Measurements from ENCODE around the gene TRDN.
"Not testable (repeated sequence)": the region's sequence is repeated elsewhere in the genome, so short reads cannot be mapped to it uniquely, and the experiment has no call there.

Gene TRDN

DNA sequence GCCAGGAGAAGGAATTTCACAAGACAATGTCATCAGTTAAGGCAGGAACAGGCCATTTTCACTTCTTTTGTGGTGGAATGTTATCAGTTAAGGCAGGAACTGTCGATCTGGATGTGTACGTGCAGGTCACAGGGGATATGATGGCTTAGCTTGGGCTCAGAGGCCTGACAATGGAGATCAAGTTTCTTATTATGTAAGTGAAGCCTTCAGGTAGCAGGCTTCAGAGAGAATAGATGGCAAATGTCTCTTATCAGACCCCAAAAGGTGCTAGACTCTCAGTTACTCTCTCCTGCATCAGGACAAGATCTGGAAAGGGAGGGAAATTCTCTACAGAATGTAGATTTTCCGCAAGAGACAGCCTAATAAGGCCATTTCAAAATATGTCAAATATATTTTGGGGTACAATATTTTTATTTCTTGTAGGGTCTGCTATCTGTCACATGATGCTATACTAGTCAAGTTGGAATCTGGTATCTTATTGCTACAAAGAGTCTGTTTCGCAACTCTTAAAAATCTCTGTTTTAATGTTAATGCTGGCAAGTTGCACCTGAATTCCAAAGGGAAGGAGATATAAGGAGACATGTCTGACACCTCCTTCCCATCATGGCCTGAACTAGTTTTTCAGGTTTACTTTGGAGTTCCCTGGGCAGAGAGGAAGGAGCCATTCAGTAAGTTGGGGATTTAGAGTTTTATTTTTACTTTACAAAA, 48.8 kb downstream of the TRDN start:
- TF ChIP-seq ARNTL (CRISPR knock-in tag; IDR thresholded peaks at IDR 0.05; ENCODE audit: borderline replicate concordance, low read depth) = no peak
- TF ChIP-seq TOX (CRISPR knock-in tag; IDR thresholded peaks at IDR 0.05; ENCODE audit: borderline replicate concordance) = no peak
- no peak for TF ChIP-seq ZNF8 (CRISPR knock-in tag; IDR thresholded peaks at IDR 0.05)
- TF ChIP-seq ZC3H10 (CRISPR knock-in tag; IDR thresholded peaks at IDR 0.05) = no peak
- TF ChIP-seq TCF4 (CRISPR knock-in tag; IDR thresholded peaks at IDR 0.05; ENCODE audit: borderline replicate concordance) = no peak
- TF ChIP-seq SNAI2 (CRISPR knock-in tag; IDR thresholded peaks at IDR 0.05) = no peak
- no peak for TF ChIP-seq PPARA (CRISPR knock-in tag; IDR thresholded peaks at IDR 0.05; ENCODE audit: borderline replicate concordance)
- TF ChIP-seq CSDC2 (CRISPR knock-in tag; IDR thresholded peaks at IDR 0.05) = no peak
- TF ChIP-seq RARB (CRISPR knock-in tag; IDR thresholded peaks at IDR 0.05) = no peak
- no peak for TF ChIP-seq ISL1 (CRISPR knock-in tag; IDR thresholded peaks at IDR 0.05)
- TF ChIP-seq, protein P1, sequence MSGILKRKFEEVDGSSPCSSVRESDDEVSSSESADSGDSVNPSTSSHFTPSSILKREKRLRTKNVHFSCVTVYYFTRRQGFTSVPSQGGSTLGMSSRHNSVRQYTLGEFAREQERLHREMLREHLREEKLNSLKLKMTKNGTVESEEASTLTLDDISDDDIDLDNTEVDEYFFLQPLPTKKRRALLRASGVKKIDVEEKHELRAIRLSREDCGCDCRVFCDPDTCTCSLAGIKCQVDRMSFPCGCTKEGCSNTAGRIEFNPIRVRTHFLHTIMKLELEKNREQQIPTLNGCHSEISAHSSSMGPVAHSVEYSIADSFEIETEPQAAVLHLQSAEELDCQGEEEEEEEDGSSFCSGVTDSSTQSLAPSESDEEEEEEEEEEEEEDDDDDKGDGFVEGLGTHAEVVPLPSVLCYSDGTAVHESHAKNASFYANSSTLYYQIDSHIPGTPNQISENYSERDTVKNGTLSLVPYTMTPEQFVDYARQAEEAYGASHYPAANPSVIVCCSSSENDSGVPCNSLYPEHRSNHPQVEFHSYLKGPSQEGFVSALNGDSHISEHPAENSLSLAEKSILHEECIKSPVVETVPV (CRISPR knock-in tag; IDR thresholded peaks at IDR 0.05) = no peak
- TF ChIP-seq ZNF70 (CRISPR knock-in tag; IDR thresholded peaks at IDR 0.05) = no peak
- no peak for TF ChIP-seq ZFP3 (CRISPR knock-in tag; IDR thresholded peaks at IDR 0.05)
- TF ChIP-seq, protein P2, sequence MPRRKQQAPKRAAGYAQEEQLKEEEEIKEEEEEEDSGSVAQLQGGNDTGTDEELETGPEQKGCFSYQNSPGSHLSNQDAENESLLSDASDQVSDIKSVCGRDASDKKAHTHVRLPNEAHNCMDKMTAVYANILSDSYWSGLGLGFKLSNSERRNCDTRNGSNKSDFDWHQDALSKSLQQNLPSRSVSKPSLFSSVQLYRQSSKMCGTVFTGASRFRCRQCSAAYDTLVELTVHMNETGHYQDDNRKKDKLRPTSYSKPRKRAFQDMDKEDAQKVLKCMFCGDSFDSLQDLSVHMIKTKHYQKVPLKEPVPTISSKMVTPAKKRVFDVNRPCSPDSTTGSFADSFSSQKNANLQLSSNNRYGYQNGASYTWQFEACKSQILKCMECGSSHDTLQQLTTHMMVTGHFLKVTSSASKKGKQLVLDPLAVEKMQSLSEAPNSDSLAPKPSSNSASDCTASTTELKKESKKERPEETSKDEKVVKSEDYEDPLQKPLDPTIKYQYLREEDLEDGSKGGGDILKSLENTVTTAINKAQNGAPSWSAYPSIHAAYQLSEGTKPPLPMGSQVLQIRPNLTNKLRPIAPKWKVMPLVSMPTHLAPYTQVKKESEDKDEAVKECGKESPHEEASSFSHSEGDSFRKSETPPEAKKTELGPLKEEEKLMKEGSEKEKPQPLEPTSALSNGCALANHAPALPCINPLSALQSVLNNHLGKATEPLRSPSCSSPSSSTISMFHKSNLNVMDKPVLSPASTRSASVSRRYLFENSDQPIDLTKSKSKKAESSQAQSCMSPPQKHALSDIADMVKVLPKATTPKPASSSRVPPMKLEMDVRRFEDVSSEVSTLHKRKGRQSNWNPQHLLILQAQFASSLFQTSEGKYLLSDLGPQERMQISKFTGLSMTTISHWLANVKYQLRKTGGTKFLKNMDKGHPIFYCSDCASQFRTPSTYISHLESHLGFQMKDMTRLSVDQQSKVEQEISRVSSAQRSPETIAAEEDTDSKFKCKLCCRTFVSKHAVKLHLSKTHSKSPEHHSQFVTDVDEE (CRISPR knock-in tag; IDR thresholded peaks at IDR 0.05) = no peak
- TF ChIP-seq OSR1 (CRISPR knock-in tag; IDR thresholded peaks at IDR 0.05) = no peak
- no peak for TF ChIP-seq ZFP30 (CRISPR knock-in tag; IDR thresholded peaks at IDR 0.05)
- no peak for ATAC-seq

DNA sequence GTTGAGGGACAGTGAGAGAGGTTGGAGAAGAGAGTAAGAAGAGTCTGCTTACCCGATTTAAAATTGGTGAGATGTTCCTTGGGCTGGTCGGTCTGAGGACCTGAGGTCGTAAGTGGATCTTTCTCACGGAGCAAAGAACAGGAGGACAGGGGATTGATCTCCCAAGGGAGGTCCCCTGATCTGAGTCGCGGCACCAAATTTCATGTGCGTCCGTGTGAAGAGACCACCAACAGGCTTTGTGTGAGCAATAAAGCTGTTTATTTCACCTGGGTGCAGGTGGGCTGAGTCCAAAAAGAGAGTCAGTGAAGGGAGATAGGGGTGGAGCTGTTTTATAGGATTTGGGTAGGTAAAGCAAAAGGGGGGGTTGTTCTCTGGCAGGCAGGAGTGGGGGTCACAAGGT, 49.3 kb downstream of the TRDN start:
- not testable (repeated sequence) for ATAC-seq

DNA sequence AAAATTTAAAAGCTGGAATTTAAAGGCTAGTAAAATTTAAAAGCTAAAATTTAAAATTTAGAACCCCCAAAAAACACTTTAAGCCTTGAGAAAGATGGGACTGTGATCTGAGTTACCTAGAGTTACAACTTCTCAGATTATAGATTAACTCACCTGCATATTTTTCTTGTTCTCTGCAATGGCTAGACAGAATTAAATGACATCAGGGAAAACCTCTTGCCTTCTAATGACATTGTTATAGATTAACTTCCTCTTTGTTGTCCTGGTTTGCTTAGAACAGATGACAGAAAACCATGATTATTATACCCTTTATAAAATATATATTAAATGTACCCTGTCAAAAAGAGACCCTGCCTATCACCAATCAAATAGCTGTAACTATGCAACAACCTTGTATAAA, 56.4 kb downstream of the TRDN start:
- TF ChIP-seq, protein P3, sequence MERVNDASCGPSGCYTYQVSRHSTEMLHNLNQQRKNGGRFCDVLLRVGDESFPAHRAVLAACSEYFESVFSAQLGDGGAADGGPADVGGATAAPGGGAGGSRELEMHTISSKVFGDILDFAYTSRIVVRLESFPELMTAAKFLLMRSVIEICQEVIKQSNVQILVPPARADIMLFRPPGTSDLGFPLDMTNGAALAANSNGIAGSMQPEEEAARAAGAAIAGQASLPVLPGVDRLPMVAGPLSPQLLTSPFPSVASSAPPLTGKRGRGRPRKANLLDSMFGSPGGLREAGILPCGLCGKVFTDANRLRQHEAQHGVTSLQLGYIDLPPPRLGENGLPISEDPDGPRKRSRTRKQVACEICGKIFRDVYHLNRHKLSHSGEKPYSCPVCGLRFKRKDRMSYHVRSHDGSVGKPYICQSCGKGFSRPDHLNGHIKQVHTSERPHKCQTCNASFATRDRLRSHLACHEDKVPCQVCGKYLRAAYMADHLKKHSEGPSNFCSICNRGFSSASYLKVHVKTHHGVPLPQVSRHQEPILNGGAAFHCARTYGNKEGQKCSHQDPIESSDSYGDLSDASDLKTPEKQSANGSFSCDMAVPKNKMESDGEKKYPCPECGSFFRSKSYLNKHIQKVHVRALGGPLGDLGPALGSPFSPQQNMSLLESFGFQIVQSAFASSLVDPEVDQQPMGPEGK (CRISPR knock-in tag; IDR thresholded peaks at IDR 0.05; ENCODE audit: borderline replicate concordance) = no peak
- no peak for ATAC-seq

DNA sequence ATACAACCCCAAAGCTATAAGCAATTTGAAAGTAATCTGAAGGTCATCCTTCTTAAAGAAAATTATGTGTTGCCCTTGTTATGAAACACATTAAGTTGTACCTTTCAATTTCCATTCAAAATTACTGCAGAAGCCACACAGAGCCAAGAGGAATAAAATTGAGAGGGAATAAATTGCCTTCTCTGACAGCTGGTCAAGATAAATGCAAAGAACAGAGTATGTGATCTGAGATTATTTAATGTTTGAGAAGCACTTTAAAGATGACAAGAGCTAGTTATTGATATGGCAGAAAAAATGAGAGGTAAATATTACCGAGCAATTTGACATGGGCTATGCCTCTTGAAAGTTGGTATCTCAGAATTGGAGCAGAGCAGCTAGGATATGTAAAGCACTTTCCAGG, 61.6 kb downstream of the TRDN start:
- no peak for ATAC-seq

DNA sequence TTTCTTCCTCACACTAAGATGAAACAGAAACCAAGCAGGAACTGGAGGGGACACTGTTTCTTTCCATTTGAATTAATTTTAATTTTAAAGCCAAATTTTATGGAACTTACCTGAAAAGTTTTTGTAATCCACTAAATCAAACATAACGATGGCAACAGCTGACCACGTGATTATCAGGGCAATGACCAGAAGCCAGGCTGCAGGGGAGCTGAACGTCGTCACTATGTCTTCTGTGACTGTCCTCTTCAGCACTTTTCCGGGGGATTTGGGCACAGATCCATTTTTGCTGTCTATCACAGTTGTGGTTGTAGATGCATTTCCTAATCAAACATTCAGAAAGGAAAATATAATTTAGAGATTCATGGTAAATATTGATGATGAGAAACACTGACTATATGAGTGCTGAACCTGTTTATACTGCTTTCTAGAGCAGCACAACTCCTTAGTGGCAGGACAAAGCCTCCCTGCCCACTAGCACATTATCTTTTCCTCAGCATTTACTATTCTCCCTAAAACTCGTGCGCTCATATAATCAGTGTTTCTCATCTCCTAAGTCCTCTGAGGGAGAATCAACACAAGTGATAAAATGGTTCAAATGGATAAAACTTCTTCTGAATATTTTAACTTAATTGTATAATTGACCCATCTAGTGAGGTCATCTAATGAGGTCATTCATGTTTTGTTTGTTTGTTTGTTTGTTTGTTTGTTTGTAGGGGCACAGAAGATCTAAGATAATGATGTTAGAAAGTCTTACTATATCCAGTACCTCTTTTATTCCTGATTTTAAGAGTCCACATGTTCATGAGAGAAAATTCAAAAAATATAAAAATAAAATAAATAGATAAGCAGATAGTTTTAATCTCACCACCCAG, 65.7 kb downstream of the TRDN start:
- no peak for ATAC-seq
- no peak for TF ChIP-seq ARNTL (CRISPR knock-in tag; IDR thresholded peaks at IDR 0.05; ENCODE audit: borderline replicate concordance, low read depth)
- TF ChIP-seq ZFP3 (CRISPR knock-in tag; IDR thresholded peaks at IDR 0.05) = no peak
- no peak for TF ChIP-seq ZNF70 (CRISPR knock-in tag; IDR thresholded peaks at IDR 0.05)
- TF ChIP-seq GLIS3 (CRISPR knock-in tag; IDR thresholded peaks at IDR 0.05) = no peak
- no peak for TF ChIP-seq ZFP30 (CRISPR knock-in tag; IDR thresholded peaks at IDR 0.05)
- no peak for TF ChIP-seq TCF4 (CRISPR knock-in tag; IDR thresholded peaks at IDR 0.05; ENCODE audit: borderline replicate concordance)
- TF ChIP-seq, protein P1 (CRISPR knock-in tag; IDR thresholded peaks at IDR 0.05) = no peak
- TF ChIP-seq, protein P4, sequence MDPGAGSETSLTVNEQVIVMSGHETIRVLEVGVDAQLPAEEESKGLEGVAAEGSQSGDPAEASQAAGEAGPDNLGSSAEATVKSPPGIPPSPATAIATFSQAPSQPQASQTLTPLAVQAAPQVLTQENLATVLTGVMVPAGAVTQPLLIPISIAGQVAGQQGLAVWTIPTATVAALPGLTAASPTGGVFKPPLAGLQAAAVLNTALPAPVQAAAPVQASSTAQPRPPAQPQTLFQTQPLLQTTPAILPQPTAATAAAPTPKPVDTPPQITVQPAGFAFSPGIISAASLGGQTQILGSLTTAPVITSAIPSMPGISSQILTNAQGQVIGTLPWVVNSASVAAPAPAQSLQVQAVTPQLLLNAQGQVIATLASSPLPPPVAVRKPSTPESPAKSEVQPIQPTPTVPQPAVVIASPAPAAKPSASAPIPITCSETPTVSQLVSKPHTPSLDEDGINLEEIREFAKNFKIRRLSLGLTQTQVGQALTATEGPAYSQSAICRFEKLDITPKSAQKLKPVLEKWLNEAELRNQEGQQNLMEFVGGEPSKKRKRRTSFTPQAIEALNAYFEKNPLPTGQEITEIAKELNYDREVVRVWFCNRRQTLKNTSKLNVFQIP (CRISPR knock-in tag; IDR thresholded peaks at IDR 0.05; ENCODE audit: borderline replicate concordance, low read depth) = no peak
- TF ChIP-seq, protein P5, sequence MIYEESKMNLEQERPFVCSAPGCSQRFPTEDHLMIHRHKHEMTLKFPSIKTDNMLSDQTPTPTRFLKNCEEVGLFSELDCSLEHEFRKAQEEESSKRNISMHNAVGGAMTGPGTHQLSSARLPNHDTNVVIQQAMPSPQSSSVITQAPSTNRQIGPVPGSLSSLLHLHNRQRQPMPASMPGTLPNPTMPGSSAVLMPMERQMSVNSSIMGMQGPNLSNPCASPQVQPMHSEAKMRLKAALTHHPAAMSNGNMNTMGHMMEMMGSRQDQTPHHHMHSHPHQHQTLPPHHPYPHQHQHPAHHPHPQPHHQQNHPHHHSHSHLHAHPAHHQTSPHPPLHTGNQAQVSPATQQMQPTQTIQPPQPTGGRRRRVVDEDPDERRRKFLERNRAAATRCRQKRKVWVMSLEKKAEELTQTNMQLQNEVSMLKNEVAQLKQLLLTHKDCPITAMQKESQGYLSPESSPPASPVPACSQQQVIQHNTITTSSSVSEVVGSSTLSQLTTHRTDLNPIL (CRISPR knock-in tag; IDR thresholded peaks at IDR 0.05; ENCODE audit: low read depth) = no peak
- no peak for TF ChIP-seq ZNF565 (CRISPR knock-in tag; conservative IDR thresholded peaks at IDR 0.05; ENCODE audit: low read depth)
- TF ChIP-seq ZNF8 (CRISPR knock-in tag; IDR thresholded peaks at IDR 0.05) = no peak
- TF ChIP-seq ZC3H10 (CRISPR knock-in tag; IDR thresholded peaks at IDR 0.05) = no peak
- no peak for TF ChIP-seq ISL1 (CRISPR knock-in tag; IDR thresholded peaks at IDR 0.05)
- no peak for TF ChIP-seq RARB (CRISPR knock-in tag; IDR thresholded peaks at IDR 0.05)
- no peak for TF ChIP-seq BACH2 (CRISPR knock-in tag; IDR thresholded peaks at IDR 0.05; ENCODE audit: borderline replicate concordance)
- TF ChIP-seq PPARA (CRISPR knock-in tag; IDR thresholded peaks at IDR 0.05; ENCODE audit: borderline replicate concordance) = no peak

More for the DNA sequence above, 61.6 kb downstream of the TRDN start:
- TF ChIP-seq ARNTL (CRISPR knock-in tag; IDR thresholded peaks at IDR 0.05; ENCODE audit: borderline replicate concordance, low read depth) = no peak

Data from SK-N-SH treated with all-trans-retinoic acid at 6 μM for 48 hours (cell line).